ENCODE data around the gene KSR2. TPM values are rescaled to one million over a fixed set of nuclear protein-coding genes. Genes with fewer than 3 reads are reported as not detected.

KSR2 gene
- total RNA-seq, 1 experiment from 2014 or later = not detected

- POLR2A ChIA-PET (ENCODE audit: low non-redundant PET) = no interaction called here
- no TSS peak for BruUV-seq (replicated peaks)
- no peak for TF ChIP-seq EZH2 (IDR thresholded peaks at IDR 0.05; ENCODE audit: borderline replicate concordance, low read depth, low read length, poor library complexity, severe bottlenecking)
- no peak for TF ChIP-seq CTCF (conservative IDR thresholded peaks at IDR 0.05; ENCODE audit: low read depth, low read length)
- H3K9me3 ChIP-seq (ENCODE audit: low read depth, low read length, poor library complexity, severe bottlenecking) = no peaks in the 10 kb centered on the region
- no peaks in the 10 kb centered on the region for H3K36me3 ChIP-seq (ENCODE audit: insufficient read depth, low read length, poor library complexity, severe bottlenecking)
- no peak overlapping the region for H3K4me3 ChIP-seq (ENCODE audit: low read depth, low read length, poor library complexity, severe bottlenecking)
- no peak for DNase-seq (ENCODE audit: low spot score)
- H3K4me1 ChIP-seq (ENCODE audit: insufficient read depth, low read length, poor library complexity, severe bottlenecking) = peaks cover 8% of the 10 kb centered on the region
- intact Hi-C loops (cut with micrococcal nuclease; ENCODE audit: unreplicated experiment) = no loop called here
- CTCF ChIA-PET = no interaction called here
- no peak overlapping the region for H3K27ac ChIP-seq (ENCODE audit: low read depth, low read length, poor library complexity, severe bottlenecking)
- H3K27me3 ChIP-seq (replicated peaks; ENCODE audit: insufficient read depth, low read depth, low read length, poor library complexity) = no peaks in the 10 kb centered on the region
Observed at GRCh38 chr12:117577122-117577657, 391.6 kb downstream of the KSR2 start.

GRCh38 chr12:117576053-117576452, 392.7 kb downstream of the KSR2 start:
- peaks cover 8% of the 10 kb centered on the region for H3K4me1 ChIP-seq (ENCODE audit: insufficient read depth, low read length, poor library complexity, severe bottlenecking)
- ChIA-PET CTCF (no interaction called here), POLR2A (ENCODE audit: low non-redundant PET) (no interaction called here)
- intact Hi-C loops (cut with micrococcal nuclease; ENCODE audit: unreplicated experiment) = no loop called here
- BruUV-seq (replicated peaks) = no TSS peak
- H3K27ac ChIP-seq (ENCODE audit: low read depth, low read length, poor library complexity, severe bottlenecking) = no peak overlapping the region
- H3K27me3 ChIP-seq (replicated peaks; ENCODE audit: insufficient read depth, low read depth, low read length, poor library complexity) = no peaks in the 10 kb centered on the region
- H3K9me3 ChIP-seq (ENCODE audit: low read depth, low read length, poor library complexity, severe bottlenecking) = no peaks in the 10 kb centered on the region
- DNase-seq (ENCODE audit: low spot score) = no peak
- no peaks in the 10 kb centered on the region for H3K36me3 ChIP-seq (ENCODE audit: insufficient read depth, low read length, poor library complexity, severe bottlenecking)
- H3K4me3 ChIP-seq (ENCODE audit: low read depth, low read length, poor library complexity, severe bottlenecking) = no peak overlapping the region
- TF ChIP-seq EZH2 (IDR thresholded peaks at IDR 0.05; ENCODE audit: borderline replicate concordance, low read depth, low read length, poor library complexity, severe bottlenecking) = no peak

- H3K4me3 ChIP-seq (ENCODE audit: low read depth, low read length, poor library complexity, severe bottlenecking) = no peak overlapping the region
- H3K27ac ChIP-seq (ENCODE audit: low read depth, low read length, poor library complexity, severe bottlenecking) = no peak overlapping the region
- DNase-seq (ENCODE audit: low spot score) = no peak
- TF ChIP-seq CTCF (conservative IDR thresholded peaks at IDR 0.05; ENCODE audit: low read depth, low read length) (no peak), EZH2 (IDR thresholded peaks at IDR 0.05; ENCODE audit: borderline replicate concordance, low read depth, low read length, poor library complexity, severe bottlenecking) (no peak)
- no peaks in the 10 kb centered on the region for H3K27me3 ChIP-seq (replicated peaks; ENCODE audit: insufficient read depth, low read depth, low read length, poor library complexity)
- no TSS peak for BruUV-seq (replicated peaks)
- no peaks in the 10 kb centered on the region for H3K36me3 ChIP-seq (ENCODE audit: insufficient read depth, low read length, poor library complexity, severe bottlenecking)
- ChIA-PET CTCF (interaction anchor here (0.6 kb wide), 1 partner anchor 36 kb away, joined by 9 read pairs; no protein-coding TSS in a partner anchor), POLR2A (ENCODE audit: low non-redundant PET) (no interaction called here)
- no peaks in the 10 kb centered on the region for H3K9me3 ChIP-seq (ENCODE audit: low read depth, low read length, poor library complexity, severe bottlenecking)
- H3K4me1 ChIP-seq (ENCODE audit: insufficient read depth, low read length, poor library complexity, severe bottlenecking) = peaks cover 8% of the 10 kb centered on the region
- intact Hi-C loops (cut with micrococcal nuclease; ENCODE audit: unreplicated experiment) = no loop called here
Observed at GRCh38 chr12:117574655-117575054, 394.1 kb downstream of the KSR2 start.

GRCh38 chr12:117572755-117573154, 396.0 kb downstream of the KSR2 start:
- intact Hi-C loops (cut with micrococcal nuclease; ENCODE audit: unreplicated experiment) = no loop called here
- H3K4me3 ChIP-seq (ENCODE audit: low read depth, low read length, poor library complexity, severe bottlenecking) = no peak overlapping the region
- BruUV-seq (replicated peaks) = no TSS peak
- H3K27ac ChIP-seq (ENCODE audit: low read depth, low read length, poor library complexity, severe bottlenecking) = no peak overlapping the region
- ChIA-PET CTCF (interaction anchor here (0.6 kb wide), 1 partner anchor 1859 kb away, joined by 8 read pairs; no protein-coding TSS in a partner anchor), POLR2A (ENCODE audit: low non-redundant PET) (no interaction called here)
- no peaks in the 10 kb centered on the region for H3K36me3 ChIP-seq (ENCODE audit: insufficient read depth, low read length, poor library complexity, severe bottlenecking)
- TF ChIP-seq CTCF (conservative IDR thresholded peaks at IDR 0.05; ENCODE audit: low read depth, low read length) (no peak), EZH2 (IDR thresholded peaks at IDR 0.05; ENCODE audit: borderline replicate concordance, low read depth, low read length, poor library complexity, severe bottlenecking) (no peak)
- H3K9me3 ChIP-seq (ENCODE audit: low read depth, low read length, poor library complexity, severe bottlenecking) = no peaks in the 10 kb centered on the region
- peaks cover 8% of the 10 kb centered on the region for H3K4me1 ChIP-seq (ENCODE audit: insufficient read depth, low read length, poor library complexity, severe bottlenecking)
- no peak for DNase-seq (ENCODE audit: low spot score)
- no peaks in the 10 kb centered on the region for H3K27me3 ChIP-seq (replicated peaks; ENCODE audit: insufficient read depth, low read depth, low read length, poor library complexity)

Measured in A673 (cell line).